Fibroblast of skin of right biceps (primary cell): ENCODE measurements around the gene ARL6IP6.
"Not testable (repeated sequence)": the region's sequence is repeated elsewhere in the genome, so short reads cannot be mapped to it uniquely, and the experiment has no call there.

ENCODE experiments used
- DNase-seq: peaks from one replicate; pipeline ENCODE4 v3.0.0-alpha.2; 2013

The ARL6IP6 gene

GRCh38 chr2:152723918-152724317 is 5.5 kb downstream of the ARL6IP6 start:
- DNase-seq: no peak

GRCh38 chr2:152729844-152730243 is 11.4 kb downstream of the ARL6IP6 start:
- no peak for DNase-seq

- no peak for DNase-seq
These were observed 12.3 kb downstream of the ARL6IP6 start for GRCh38 chr2:152730591-152731333.

- DNase-seq: not testable (repeated sequence)
These were observed 19.1 kb downstream of the ARL6IP6 start for GRCh38 chr2:152737509-152737908.

- DNase-seq: no peak
These were observed 20.0 kb downstream of the ARL6IP6 start for GRCh38 chr2:152738438-152738837.

- DNase-seq: not testable (repeated sequence)
These were observed 21.3 kb downstream of the ARL6IP6 start for GRCh38 chr2:152739705-152740104.

GRCh38 chr2:152740743-152741328 is 22.4 kb downstream of the ARL6IP6 start:
- DNase-seq: peak; percentile 58

- no peak for DNase-seq
These were observed 24.6 kb downstream of the ARL6IP6 start for GRCh38 chr2:152743002-152743401.

GRCh38 chr2:152747751-152748150 is 29.3 kb downstream of the ARL6IP6 start:
- peak; percentile 47 for DNase-seq

GRCh38 chr2:152755029-152755428 is 36.6 kb downstream of the ARL6IP6 start:
- peak; percentile 14 for DNase-seq

GRCh38 chr2:152759290-152760072 is 41.1 kb downstream of the ARL6IP6 start:
- DNase-seq: no peak

GRCh38 chr2:152761214-152761613 is 42.8 kb downstream of the ARL6IP6 start:
- no peak for DNase-seq

GRCh38 chr2:152762202-152762601 is 43.8 kb downstream of the ARL6IP6 start:
- DNase-seq: peak; percentile 77

GRCh38 chr2:152763208-152763607 is 44.8 kb downstream of the ARL6IP6 start:
- DNase-seq: not testable (repeated sequence)

- DNase-seq: no peak
These were observed 45.2 kb downstream of the ARL6IP6 start for GRCh38 chr2:152763651-152764050.

- peak; percentile 56 for DNase-seq
These were observed 48.5 kb downstream of the ARL6IP6 start for GRCh38 chr2:152766928-152767327.

- DNase-seq: no peak
These were observed 62.8 kb downstream of the ARL6IP6 start for GRCh38 chr2:152781175-152781574.

GRCh38 chr2:152782171-152782570 is 63.8 kb downstream of the ARL6IP6 start:
- no peak for DNase-seq

GRCh38 chr2:152790883-152791282 is 72.5 kb downstream of the ARL6IP6 start:
- DNase-seq: no peak

GRCh38 chr2:152791979-152792378 is 73.6 kb downstream of the ARL6IP6 start:
- DNase-seq: no peak

GRCh38 chr2:152792974-152793373 is 74.6 kb downstream of the ARL6IP6 start:
- DNase-seq: no peak

GRCh38 chr2:152796941-152797340 is 78.5 kb downstream of the ARL6IP6 start:
- no peak for DNase-seq

GRCh38 chr2:152804687-152805408 is 86.4 kb downstream of the ARL6IP6 start:
- no peak for DNase-seq
